ENCODE data around the gene SLC7A14.

Gene SLC7A14

GRCh38 chr3:170477395-170477794 lies 108.5 kb downstream of the SLC7A14 start:
- TF ChIP-seq REST (IDR thresholded peaks at IDR 0.05; ENCODE audit: insufficient read depth in 1 of 2, low read depth in 2 of 2, low read length in 2 of 2) (no peak), TAF1 (IDR thresholded peaks at IDR 0.05; ENCODE audit: borderline replicate concordance, insufficient read depth, low read length) (no peak), POLR2AphosphoS5 (IDR thresholded peaks at IDR 0.05; ENCODE audit: low read depth, low read length) (no peak), FOXP2 (optimal IDR thresholded peaks at IDR 0.05; ENCODE audit: borderline replicate concordance, extremely low read depth, extremely low read length, insufficient read depth) (no peak), SIN3A (IDR thresholded peaks at IDR 0.05; ENCODE audit: borderline replicate concordance, insufficient read depth, low read length) (no peak)

- no peak for TF ChIP-seq SIN3A (IDR thresholded peaks at IDR 0.05; ENCODE audit: borderline replicate concordance, insufficient read depth, low read length)
- no peak for TF ChIP-seq POLR2AphosphoS5 (IDR thresholded peaks at IDR 0.05; ENCODE audit: low read depth, low read length)
- no peak for TF ChIP-seq REST (IDR thresholded peaks at IDR 0.05; ENCODE audit: insufficient read depth in 1 of 2, low read depth in 2 of 2, low read length in 2 of 2)
- TF ChIP-seq TAF1 (IDR thresholded peaks at IDR 0.05; ENCODE audit: borderline replicate concordance, insufficient read depth, low read length), result no peak
- no peak for TF ChIP-seq FOXP2 (optimal IDR thresholded peaks at IDR 0.05; ENCODE audit: borderline replicate concordance, extremely low read depth, extremely low read length, insufficient read depth)
Measured at GRCh38 chr3:170476291-170476690, 109.6 kb downstream of the SLC7A14 start.

GRCh38 chr3:170475092-170475685 lies 110.7 kb downstream of the SLC7A14 start:
- TF ChIP-seq REST (IDR thresholded peaks at IDR 0.05; ENCODE audit: insufficient read depth in 1 of 2, low read depth in 2 of 2, low read length in 2 of 2) (no peak), POLR2AphosphoS5 (IDR thresholded peaks at IDR 0.05; ENCODE audit: low read depth, low read length) (no peak), TAF1 (IDR thresholded peaks at IDR 0.05; ENCODE audit: borderline replicate concordance, insufficient read depth, low read length) (no peak), FOXP2 (optimal IDR thresholded peaks at IDR 0.05; ENCODE audit: borderline replicate concordance, extremely low read depth, extremely low read length, insufficient read depth) (no peak), SIN3A (IDR thresholded peaks at IDR 0.05; ENCODE audit: borderline replicate concordance, insufficient read depth, low read length) (no peak)

GRCh38 chr3:170473358-170473757 lies 112.5 kb downstream of the SLC7A14 start:
- TF ChIP-seq SIN3A (IDR thresholded peaks at IDR 0.05; ENCODE audit: borderline replicate concordance, insufficient read depth, low read length) (no peak), POLR2AphosphoS5 (IDR thresholded peaks at IDR 0.05; ENCODE audit: low read depth, low read length) (no peak), TAF1 (IDR thresholded peaks at IDR 0.05; ENCODE audit: borderline replicate concordance, insufficient read depth, low read length) (no peak), REST (IDR thresholded peaks at IDR 0.05; ENCODE audit: insufficient read depth in 1 of 2, low read depth in 2 of 2, low read length in 2 of 2) (no peak), FOXP2 (optimal IDR thresholded peaks at IDR 0.05; ENCODE audit: borderline replicate concordance, extremely low read depth, extremely low read length, insufficient read depth) (no peak)

Measured in PFSK-1 (cell line).